ENCODE data around the gene AGPAT1.

DNA sequence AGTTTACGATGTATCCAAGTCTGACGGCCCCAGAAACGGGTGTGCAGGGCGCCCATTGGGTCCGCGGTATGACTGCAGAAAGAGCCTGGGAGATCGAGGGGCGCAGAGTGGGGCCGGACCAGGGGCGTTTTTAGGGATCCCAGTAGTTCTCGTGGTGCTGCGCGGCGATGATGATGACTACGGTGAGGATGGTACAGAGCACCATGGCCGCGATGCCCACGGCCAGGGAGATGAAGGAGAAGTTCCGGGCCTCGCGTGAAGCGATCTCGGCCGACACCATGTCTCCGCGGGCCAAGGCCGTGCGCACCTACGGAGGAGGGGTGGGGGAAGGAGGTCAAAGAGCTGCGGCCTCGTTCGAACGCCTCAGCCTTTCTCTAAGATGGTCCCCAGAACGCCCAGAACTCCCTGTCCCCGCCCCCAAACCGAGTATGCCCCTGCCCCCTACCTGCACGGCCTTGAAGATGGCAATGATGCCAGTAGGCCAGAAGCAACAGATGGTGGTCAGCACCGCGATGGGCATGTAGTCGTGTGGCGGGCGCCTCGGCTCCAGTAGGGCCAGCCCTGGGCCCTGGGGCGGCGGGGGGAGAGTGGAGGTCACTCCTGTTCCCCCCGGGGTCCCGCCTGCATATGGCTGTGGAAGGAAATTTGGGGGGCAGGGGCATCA is 26.7 kb downstream of the AGPAT1 start:
- TF ChIP-seq, protein P1, sequence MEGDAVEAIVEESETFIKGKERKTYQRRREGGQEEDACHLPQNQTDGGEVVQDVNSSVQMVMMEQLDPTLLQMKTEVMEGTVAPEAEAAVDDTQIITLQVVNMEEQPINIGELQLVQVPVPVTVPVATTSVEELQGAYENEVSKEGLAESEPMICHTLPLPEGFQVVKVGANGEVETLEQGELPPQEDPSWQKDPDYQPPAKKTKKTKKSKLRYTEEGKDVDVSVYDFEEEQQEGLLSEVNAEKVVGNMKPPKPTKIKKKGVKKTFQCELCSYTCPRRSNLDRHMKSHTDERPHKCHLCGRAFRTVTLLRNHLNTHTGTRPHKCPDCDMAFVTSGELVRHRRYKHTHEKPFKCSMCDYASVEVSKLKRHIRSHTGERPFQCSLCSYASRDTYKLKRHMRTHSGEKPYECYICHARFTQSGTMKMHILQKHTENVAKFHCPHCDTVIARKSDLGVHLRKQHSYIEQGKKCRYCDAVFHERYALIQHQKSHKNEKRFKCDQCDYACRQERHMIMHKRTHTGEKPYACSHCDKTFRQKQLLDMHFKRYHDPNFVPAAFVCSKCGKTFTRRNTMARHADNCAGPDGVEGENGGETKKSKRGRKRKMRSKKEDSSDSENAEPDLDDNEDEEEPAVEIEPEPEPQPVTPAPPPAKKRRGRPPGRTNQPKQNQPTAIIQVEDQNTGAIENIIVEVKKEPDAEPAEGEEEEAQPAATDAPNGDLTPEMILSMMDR (IDR thresholded peaks at IDR 0.05) = peak; percentile 57
- no peak for TF ChIP-seq ZFX (IDR thresholded peaks at IDR 0.05; ENCODE audit: borderline replicate concordance)

Data from 22Rv1 (cell line).